Liver (tissue), 9 donors: ENCODE measurements around the gene SLC30A5. TPM values are rescaled to one million over a fixed set of nuclear protein-coding genes. Genes with fewer than 3 reads are reported as not detected.

Experiments
- DNase-seq: peaks from one replicate; pipeline ENCODE4 v3.0.0-alpha.2; 2017; ENCODE audit warnings: low spot score
- H3K27ac ChIP-seq, 2 donors: one replicate each; pipeline ENCODE4 v1.7.0; 2013; ENCODE audit warnings: inconsistent platforms in 2 of 2, low read length in 2 of 2, control low read depth in 1 of 2, low read depth in 1 of 2, mild to moderate bottlenecking in 1 of 2
- H3K27me3 ChIP-seq, 4 donors: one replicate each; pipeline versions ENCODE4 v1.6.1 to v1.7.0; 2013; ENCODE audit warnings: low read length in 3 of 4, inconsistent platforms in 1 of 4, mild to moderate bottlenecking in 1 of 4, moderate library complexity in 1 of 4; ENCODE audit not compliant: control insufficient read depth in 4 of 4, insufficient read depth in 4 of 4
- H3K36me3 ChIP-seq, 4 donors: one replicate each; pipeline versions ENCODE4 v1.6.1 to v1.7.0; 2013; ENCODE audit warnings: low read length in 3 of 4, mild to moderate bottlenecking in 3 of 4, low read depth in 1 of 4, moderate library complexity in 1 of 4; ENCODE audit not compliant: control insufficient read depth in 4 of 4, insufficient read depth in 3 of 4
- H3K4me1 ChIP-seq, 4 donors: one replicate each; pipeline versions ENCODE4 v1.6.1 to v1.7.0; 2013; ENCODE audit warnings: low read length in 3 of 4, mild to moderate bottlenecking in 3 of 4, moderate library complexity in 1 of 4; ENCODE audit not compliant: control insufficient read depth in 4 of 4, insufficient read depth in 4 of 4
- H3K4me3 ChIP-seq, 3 donors: one replicate each; pipeline versions ENCODE4 v1.6.1 to v1.7.0; 2013; ENCODE audit warnings: low read length in 3 of 3, control low read depth in 1 of 3, low read depth in 1 of 3, mild to moderate bottlenecking in 1 of 3
- H3K9ac ChIP-seq, 2 donors: one replicate each; pipeline ENCODE4 v1.7.0; 2013; ENCODE audit warnings: low read length in 2 of 2, mild to moderate bottlenecking in 2 of 2, moderate library complexity in 2 of 2, control low read depth in 1 of 2, low read depth in 1 of 2
- H3K9me3 ChIP-seq, 4 donors: one replicate each; pipeline versions ENCODE4 v1.6.1 to v1.7.0; 2013; ENCODE audit warnings: low read length in 3 of 4; ENCODE audit not compliant: control insufficient read depth in 4 of 4
- EGR1 ChIP-seq, 2 donors: IDR thresholded peaks; 2 replicates each; pipeline ENCODE4 v1.6.1; 2016 to 2018; ENCODE audit warnings: antibody characterized with exemption in 2 of 2, low read depth in 2 of 2
- FOXA1 ChIP-seq: IDR thresholded peaks from 2 replicates; pipeline ENCODE4 v1.6.1; 2016; ENCODE audit warnings: antibody characterized with exemption
- FOXA2 ChIP-seq: IDR thresholded peaks from 2 replicates; pipeline ENCODE4 v1.6.1; 2016; ENCODE audit warnings: antibody characterized with exemption
- GABPA ChIP-seq, 2 donors: IDR thresholded peaks in 1 of 2; conservative IDR thresholded peaks in 1 of 2; 2 replicates each; pipeline ENCODE4 v1.6.1; 2016; ENCODE audit warnings: antibody characterized with exemption in 2 of 2, mild to moderate bottlenecking in 1 of 2, moderate library complexity in 1 of 2
- HNF4A ChIP-seq, 2 donors: conservative IDR thresholded peaks; 2 replicates each; pipeline ENCODE4 v1.6.1; 2016; ENCODE audit warnings: antibody characterized with exemption in 2 of 2, mild to moderate bottlenecking in 2 of 2
- HNF4G ChIP-seq: IDR thresholded peaks from 2 replicates; pipeline ENCODE4 v1.6.1; 2016; ENCODE audit warnings: antibody characterized with exemption
- JUND ChIP-seq, 2 donors: IDR thresholded peaks; 2 replicates each; pipeline ENCODE4 v1.6.1; 2016; ENCODE audit warnings: antibody characterized with exemption in 2 of 2
- NR2F2 ChIP-seq: IDR thresholded peaks from 2 replicates; pipeline ENCODE4 v1.6.1; 2016; ENCODE audit warnings: antibody characterized with exemption
- RAD21 ChIP-seq, 2 donors: IDR thresholded peaks; 2 replicates each; pipeline ENCODE4 v1.6.1; 2016; ENCODE audit warnings: antibody characterized with exemption in 2 of 2, mild to moderate bottlenecking in 2 of 2
- RXRA ChIP-seq, 2 donors: IDR thresholded peaks; 2 replicates each; pipeline ENCODE4 v1.6.1; 2017 to 2018; ENCODE audit warnings: antibody characterized with exemption in 2 of 2, mild to moderate bottlenecking in 1 of 2
- SP1 ChIP-seq: IDR thresholded peaks from 2 replicates; pipeline ENCODE4 v1.6.1; 2018; ENCODE audit warnings: antibody characterized with exemption, mild to moderate bottlenecking
- TAF1 ChIP-seq: conservative IDR thresholded peaks from 2 replicates; pipeline ENCODE4 v1.6.1; 2016; ENCODE audit warnings: antibody characterized with exemption, mild to moderate bottlenecking
- YY1 ChIP-seq: IDR thresholded peaks from 2 replicates; pipeline ENCODE4 v1.6.1; 2016; ENCODE audit warnings: antibody characterized with exemption, mild to moderate bottlenecking
- WGBS: extraction: QIAGEN DNeasy Blood & Tissue Kit; methylation state at CpG from one replicate; pipeline ENCODE4 v1.1.7; 2013; 5-methylcytosine and 5-hydroxymethylcytosine counted together
- polyA plus RNA-seq, 2 donors: library from polyadenylated mRNA; stranded (reverse) in 1 of 2; unstranded in 1 of 2; fragments of 200-250 nt in 1 of 2; fragments of >200 nt in 1 of 2; fragmentation: Nextera tagmentation in 1 of 2; extraction: Ambion mirVana in 1 of 2; gene quantifications; one replicate each; pipeline versions ENCODE4 v1.2.1 to v1.2.3, GENCODE V29; 2013 to 2015
- total RNA-seq, 2 donors: library from RNA; depleted of rRNA; stranded (reverse); fragments of >200 nt; gene quantifications; one replicate each; pipeline ENCODE4 v1.2.3, GENCODE V29; 2014
- TF ChIP-seq, protein P1 (sequence below): IDR thresholded peaks from 2 replicates; pipeline ENCODE4 v1.6.1; 2016; ENCODE audit warnings: antibody characterized with exemption
- TF ChIP-seq, protein P2 (sequence below): IDR thresholded peaks from 2 replicates; pipeline ENCODE4 v1.6.1; 2016; ENCODE audit warnings: antibody characterized with exemption, mild to moderate bottlenecking
- TF ChIP-seq, protein P3 (sequence below): fragments of 150-350 bp; IDR thresholded peaks from 2 replicates; pipeline ENCODE4 v1.5.1; 2017; ENCODE audit warnings: improper control_type of control experiment, low read depth, low read length; ENCODE audit not compliant: missing input control
- TF ChIP-seq, protein P4 (sequence below): IDR thresholded peaks from 2 replicates; pipeline ENCODE4 v1.6.1; 2016; ENCODE audit warnings: antibody characterized with exemption
- TF ChIP-seq, protein P5 (sequence below): IDR thresholded peaks from 2 replicates; pipeline ENCODE4 v1.6.1; 2016; ENCODE audit warnings: antibody characterized with exemption
- donor health status: healthy.
- donor health status: healthy.
- donor health status: healthy.
- donor health status: healthy.
- donor health status: healthy.

The SLC30A5 gene
- total and polyA plus RNA-seq, 4 donors = 15.5 to 37.8 (median 26.2) TPM

DNA sequence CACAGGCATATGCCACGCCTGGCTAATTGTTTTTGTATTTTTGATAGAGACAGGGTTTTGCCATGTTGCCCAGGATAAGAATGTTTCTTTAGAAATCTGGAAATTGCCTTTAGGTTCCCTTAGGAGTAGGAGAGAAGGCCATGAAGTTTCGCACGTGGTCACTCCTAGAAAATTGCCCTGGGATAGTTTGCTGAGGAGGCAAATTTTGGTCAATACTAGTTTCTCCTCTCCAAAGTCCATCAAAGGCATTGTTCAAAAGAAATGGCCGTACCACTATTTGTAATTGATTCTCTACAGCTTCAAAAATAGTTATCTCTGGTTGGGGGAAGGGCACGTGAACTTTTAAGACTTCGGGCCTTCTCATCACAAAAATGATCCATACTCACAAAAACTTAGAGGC is 845 bp upstream of the SLC30A5 start:
- no peak for TF ChIP-seq TAF1
- TF ChIP-seq YY1 = no peak
- TF ChIP-seq JUND (IDR thresholded peaks at IDR 0.05) = no peak
- no peak for TF ChIP-seq RAD21 (IDR thresholded peaks at IDR 0.05)
- TF ChIP-seq, protein P1, sequence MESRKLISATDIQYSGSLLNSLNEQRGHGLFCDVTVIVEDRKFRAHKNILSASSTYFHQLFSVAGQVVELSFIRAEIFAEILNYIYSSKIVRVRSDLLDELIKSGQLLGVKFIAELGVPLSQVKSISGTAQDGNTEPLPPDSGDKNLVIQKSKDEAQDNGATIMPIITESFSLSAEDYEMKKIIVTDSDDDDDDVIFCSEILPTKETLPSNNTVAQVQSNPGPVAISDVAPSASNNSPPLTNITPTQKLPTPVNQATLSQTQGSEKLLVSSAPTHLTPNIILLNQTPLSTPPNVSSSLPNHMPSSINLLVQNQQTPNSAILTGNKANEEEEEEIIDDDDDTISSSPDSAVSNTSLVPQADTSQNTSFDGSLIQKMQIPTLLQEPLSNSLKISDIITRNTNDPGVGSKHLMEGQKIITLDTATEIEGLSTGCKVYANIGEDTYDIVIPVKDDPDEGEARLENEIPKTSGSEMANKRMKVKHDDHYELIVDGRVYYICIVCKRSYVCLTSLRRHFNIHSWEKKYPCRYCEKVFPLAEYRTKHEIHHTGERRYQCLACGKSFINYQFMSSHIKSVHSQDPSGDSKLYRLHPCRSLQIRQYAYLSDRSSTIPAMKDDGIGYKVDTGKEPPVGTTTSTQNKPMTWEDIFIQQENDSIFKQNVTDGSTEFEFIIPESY = no peak
- TF ChIP-seq, protein P2, sequence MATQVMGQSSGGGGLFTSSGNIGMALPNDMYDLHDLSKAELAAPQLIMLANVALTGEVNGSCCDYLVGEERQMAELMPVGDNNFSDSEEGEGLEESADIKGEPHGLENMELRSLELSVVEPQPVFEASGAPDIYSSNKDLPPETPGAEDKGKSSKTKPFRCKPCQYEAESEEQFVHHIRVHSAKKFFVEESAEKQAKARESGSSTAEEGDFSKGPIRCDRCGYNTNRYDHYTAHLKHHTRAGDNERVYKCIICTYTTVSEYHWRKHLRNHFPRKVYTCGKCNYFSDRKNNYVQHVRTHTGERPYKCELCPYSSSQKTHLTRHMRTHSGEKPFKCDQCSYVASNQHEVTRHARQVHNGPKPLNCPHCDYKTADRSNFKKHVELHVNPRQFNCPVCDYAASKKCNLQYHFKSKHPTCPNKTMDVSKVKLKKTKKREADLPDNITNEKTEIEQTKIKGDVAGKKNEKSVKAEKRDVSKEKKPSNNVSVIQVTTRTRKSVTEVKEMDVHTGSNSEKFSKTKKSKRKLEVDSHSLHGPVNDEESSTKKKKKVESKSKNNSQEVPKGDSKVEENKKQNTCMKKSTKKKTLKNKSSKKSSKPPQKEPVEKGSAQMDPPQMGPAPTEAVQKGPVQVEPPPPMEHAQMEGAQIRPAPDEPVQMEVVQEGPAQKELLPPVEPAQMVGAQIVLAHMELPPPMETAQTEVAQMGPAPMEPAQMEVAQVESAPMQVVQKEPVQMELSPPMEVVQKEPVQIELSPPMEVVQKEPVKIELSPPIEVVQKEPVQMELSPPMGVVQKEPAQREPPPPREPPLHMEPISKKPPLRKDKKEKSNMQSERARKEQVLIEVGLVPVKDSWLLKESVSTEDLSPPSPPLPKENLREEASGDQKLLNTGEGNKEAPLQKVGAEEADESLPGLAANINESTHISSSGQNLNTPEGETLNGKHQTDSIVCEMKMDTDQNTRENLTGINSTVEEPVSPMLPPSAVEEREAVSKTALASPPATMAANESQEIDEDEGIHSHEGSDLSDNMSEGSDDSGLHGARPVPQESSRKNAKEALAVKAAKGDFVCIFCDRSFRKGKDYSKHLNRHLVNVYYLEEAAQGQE = no peak
- TF ChIP-seq, protein P3, sequence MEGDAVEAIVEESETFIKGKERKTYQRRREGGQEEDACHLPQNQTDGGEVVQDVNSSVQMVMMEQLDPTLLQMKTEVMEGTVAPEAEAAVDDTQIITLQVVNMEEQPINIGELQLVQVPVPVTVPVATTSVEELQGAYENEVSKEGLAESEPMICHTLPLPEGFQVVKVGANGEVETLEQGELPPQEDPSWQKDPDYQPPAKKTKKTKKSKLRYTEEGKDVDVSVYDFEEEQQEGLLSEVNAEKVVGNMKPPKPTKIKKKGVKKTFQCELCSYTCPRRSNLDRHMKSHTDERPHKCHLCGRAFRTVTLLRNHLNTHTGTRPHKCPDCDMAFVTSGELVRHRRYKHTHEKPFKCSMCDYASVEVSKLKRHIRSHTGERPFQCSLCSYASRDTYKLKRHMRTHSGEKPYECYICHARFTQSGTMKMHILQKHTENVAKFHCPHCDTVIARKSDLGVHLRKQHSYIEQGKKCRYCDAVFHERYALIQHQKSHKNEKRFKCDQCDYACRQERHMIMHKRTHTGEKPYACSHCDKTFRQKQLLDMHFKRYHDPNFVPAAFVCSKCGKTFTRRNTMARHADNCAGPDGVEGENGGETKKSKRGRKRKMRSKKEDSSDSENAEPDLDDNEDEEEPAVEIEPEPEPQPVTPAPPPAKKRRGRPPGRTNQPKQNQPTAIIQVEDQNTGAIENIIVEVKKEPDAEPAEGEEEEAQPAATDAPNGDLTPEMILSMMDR = no peak
- TF ChIP-seq, protein P4, sequence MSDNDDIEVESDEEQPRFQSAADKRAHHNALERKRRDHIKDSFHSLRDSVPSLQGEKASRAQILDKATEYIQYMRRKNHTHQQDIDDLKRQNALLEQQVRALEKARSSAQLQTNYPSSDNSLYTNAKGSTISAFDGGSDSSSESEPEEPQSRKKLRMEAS = no peak
- TF ChIP-seq, protein P5, sequence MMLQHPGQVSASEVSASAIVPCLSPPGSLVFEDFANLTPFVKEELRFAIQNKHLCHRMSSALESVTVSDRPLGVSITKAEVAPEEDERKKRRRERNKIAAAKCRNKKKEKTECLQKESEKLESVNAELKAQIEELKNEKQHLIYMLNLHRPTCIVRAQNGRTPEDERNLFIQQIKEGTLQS = no peak
- TF ChIP-seq RXRA (IDR thresholded peaks at IDR 0.05) = no peak
- TF ChIP-seq GABPA (IDR thresholded peaks at IDR 0.05 in 1 of 2, conservative IDR thresholded peaks at IDR 0.05 in 1 of 2) = no peak
- no peak for TF ChIP-seq NR2F2
- TF ChIP-seq EGR1 (IDR thresholded peaks at IDR 0.05; ENCODE audit: low read depth in 2 of 2) = no peak
- no peak for TF ChIP-seq HNF4G
- TF ChIP-seq FOXA2 = no peak
- TF ChIP-seq FOXA1 = no peak
- TF ChIP-seq HNF4A (conservative IDR thresholded peaks at IDR 0.05) = no peak
- TF ChIP-seq SP1 = no peak
- H3K4me3 ChIP-seq = no peak overlapping the region
- H3K27ac ChIP-seq = no peak overlapping the region
- H3K9me3 ChIP-seq = no peaks in the 10 kb centered on the region
- no peaks in the 10 kb centered on the region for H3K27me3 ChIP-seq
- no peak overlapping the region for H3K9ac ChIP-seq
- no peak for DNase-seq
- H3K36me3 ChIP-seq = peaks cover 0 to 1% (median 0%) of the 10 kb centered on the region in 4 donors
- peaks cover 3 to 14% (median 11%) of the 10 kb centered on the region in 4 donors for H3K4me1 ChIP-seq
- 91% methylated on average over 6 of the region's 6 CpGs for WGBS
